ENCODE measurements around the gene PTH2R.
"Not testable (repeated sequence)": the region's sequence is repeated elsewhere in the genome, so short reads cannot be mapped to it uniquely, and the experiment has no call there.

Gene PTH2R

DNA sequence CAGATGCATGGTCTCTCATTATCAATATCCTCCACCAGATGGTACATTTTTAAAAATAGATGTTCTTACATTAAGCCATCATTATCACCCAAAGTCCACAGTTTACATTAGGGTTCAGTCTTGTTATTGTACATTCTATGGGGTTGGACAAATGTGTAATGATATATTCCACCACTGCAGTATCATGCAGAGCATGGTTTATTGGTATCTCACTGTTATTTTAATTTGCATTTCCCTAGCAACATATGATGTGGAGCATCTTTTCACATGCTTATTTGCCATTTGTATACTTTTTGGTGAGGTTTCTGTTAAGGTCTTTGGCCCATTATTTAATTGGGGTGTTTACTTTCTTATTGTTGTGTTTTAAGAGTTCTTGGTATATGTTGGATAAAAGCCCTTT lies 95.7 kb downstream of the PTH2R start:
- H3K9me3 Mint-ChIP-seq: no peaks in the 10 kb centered on the region

GRCh38 chr2:208505365-208505764 lies 98.8 kb downstream of the PTH2R start:
- not testable (repeated sequence) for H3K9me3 Mint-ChIP-seq; H3K27ac Mint-ChIP-seq (ENCODE audit: low read depth); H3K4me3 Mint-ChIP-seq; ATAC-seq (replicated peaks; ENCODE audit: extremely low read depth, poor library complexity, severe bottlenecking); H3K27me3 Mint-ChIP-seq; H3K36me3 Mint-ChIP-seq (ENCODE audit: insufficient read depth); DNase-seq (ENCODE audit: low spot score in 2 of 2); H3K4me1 Mint-ChIP-seq

More for the DNA sequence above, 95.7 kb downstream of the PTH2R start:
- Mint-ChIP-seq H3K36me3 (ENCODE audit: insufficient read depth) (no peaks in the 10 kb centered on the region), H3K4me3 (no peak overlapping the region), H3K27me3 (no peaks in the 10 kb centered on the region), H3K27ac (ENCODE audit: low read depth) (no peak overlapping the region), H3K4me1 (no peaks in the 10 kb centered on the region)
- ATAC-seq (replicated peaks; ENCODE audit: extremely low read depth, poor library complexity, severe bottlenecking) (no peak), DNase-seq (ENCODE audit: low spot score in 2 of 2) (no peak)

DNA sequence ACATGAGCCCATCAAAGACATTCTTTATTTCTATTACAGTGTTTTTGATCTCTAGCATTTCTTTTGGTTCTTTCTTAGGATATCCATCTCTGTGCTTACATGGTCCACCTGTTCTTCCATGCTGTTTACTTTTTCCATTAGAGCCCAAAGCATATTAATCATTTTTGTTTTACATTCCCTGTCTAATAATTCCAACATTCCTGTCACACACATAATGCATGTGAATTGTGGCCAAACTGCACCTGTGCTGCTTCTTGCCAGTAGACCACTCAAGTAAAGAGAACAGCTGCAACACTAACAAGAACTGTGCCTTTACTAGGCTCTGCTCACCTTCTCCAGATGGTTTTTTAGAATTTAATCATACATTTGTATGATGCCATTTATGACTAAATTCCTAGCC lies 103.0 kb downstream of the PTH2R start:
- H3K4me1 Mint-ChIP-seq: no peaks in the 10 kb centered on the region
- H3K36me3 Mint-ChIP-seq (ENCODE audit: insufficient read depth): no peaks in the 10 kb centered on the region

GRCh38 chr2:208511016-208511415 lies 104.4 kb downstream of the PTH2R start:
- no peak for ATAC-seq (replicated peaks; ENCODE audit: extremely low read depth, poor library complexity, severe bottlenecking)

More for the DNA sequence above, 103.0 kb downstream of the PTH2R start:
- no peaks in the 10 kb centered on the region for H3K27me3 Mint-ChIP-seq
- no peak overlapping the region for H3K4me3 Mint-ChIP-seq
- DNase-seq (ENCODE audit: low spot score in 2 of 2) (no peak), ATAC-seq (replicated peaks; ENCODE audit: extremely low read depth, poor library complexity, severe bottlenecking) (no peak)
- no peak overlapping the region for H3K27ac Mint-ChIP-seq (ENCODE audit: low read depth)
- H3K9me3 Mint-ChIP-seq: peaks cover 5% of the 10 kb centered on the region

DNA sequence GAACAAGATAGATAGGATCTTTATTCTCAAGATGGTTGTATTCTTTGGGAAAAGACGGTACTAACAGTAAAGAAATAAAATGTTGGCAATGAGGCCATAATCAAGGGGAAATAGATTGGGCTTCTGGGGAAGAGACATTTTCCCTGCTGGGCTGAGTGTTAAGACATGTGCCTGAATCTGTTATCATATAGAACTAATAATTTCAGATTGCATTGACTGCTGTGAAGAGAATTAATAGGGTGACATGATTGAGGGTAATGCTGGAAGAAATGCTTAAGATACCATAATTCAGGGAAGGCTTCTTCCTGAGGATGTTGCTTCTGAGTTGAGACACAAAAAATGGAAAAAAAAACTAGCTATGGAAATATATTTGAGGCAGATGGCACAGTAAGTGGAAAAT lies 105.0 kb downstream of the PTH2R start:
- no peaks in the 10 kb centered on the region for H3K36me3 Mint-ChIP-seq (ENCODE audit: insufficient read depth)
- H3K27ac Mint-ChIP-seq (ENCODE audit: low read depth): no peak overlapping the region
- H3K4me1 Mint-ChIP-seq: no peaks in the 10 kb centered on the region

More at GRCh38 chr2:208511016-208511415, 104.4 kb downstream of the PTH2R start:
- H3K9me3 Mint-ChIP-seq: peaks cover 13% of the 10 kb centered on the region
- H3K4me3 Mint-ChIP-seq: no peak overlapping the region
- no peaks in the 10 kb centered on the region for H3K27me3 Mint-ChIP-seq
- H3K36me3 Mint-ChIP-seq (ENCODE audit: insufficient read depth): no peaks in the 10 kb centered on the region
- H3K4me1 Mint-ChIP-seq: no peaks in the 10 kb centered on the region
- H3K27ac Mint-ChIP-seq (ENCODE audit: low read depth): no peak overlapping the region
- DNase-seq (ENCODE audit: low spot score in 2 of 2): no peak

DNA sequence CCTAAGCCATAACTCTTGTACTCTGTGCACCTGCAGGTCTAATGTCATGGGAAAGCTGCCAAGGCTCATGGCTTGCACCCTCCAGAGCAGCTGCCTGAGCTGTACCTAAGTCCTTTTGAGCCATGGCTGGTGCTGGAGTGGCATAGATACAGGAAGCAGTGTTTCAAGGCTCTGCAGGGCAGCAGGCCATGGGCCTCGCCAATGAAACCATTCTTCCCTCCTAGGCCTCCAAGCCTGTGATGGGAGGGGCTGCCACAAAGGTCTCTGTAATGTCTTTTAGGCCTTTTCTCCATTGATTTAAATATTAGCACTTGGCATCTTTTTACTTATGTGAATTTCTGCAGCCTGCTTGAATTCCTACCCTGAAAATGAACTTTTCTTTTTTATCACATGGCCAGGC lies 108.5 kb downstream of the PTH2R start:
- peaks cover 15% of the 10 kb centered on the region for H3K9me3 Mint-ChIP-seq
- no peaks in the 10 kb centered on the region for H3K4me1 Mint-ChIP-seq
- H3K27me3 Mint-ChIP-seq: no peaks in the 10 kb centered on the region
- H3K4me3 Mint-ChIP-seq: no peak overlapping the region
- no peaks in the 10 kb centered on the region for H3K36me3 Mint-ChIP-seq (ENCODE audit: insufficient read depth)
- ATAC-seq (replicated peaks; ENCODE audit: extremely low read depth, poor library complexity, severe bottlenecking): no peak
- H3K27ac Mint-ChIP-seq (ENCODE audit: low read depth): no peak overlapping the region
- no peak for DNase-seq (ENCODE audit: low spot score in 2 of 2)

More for the DNA sequence above, 105.0 kb downstream of the PTH2R start:
- Mint-ChIP-seq H3K27me3 (no peaks in the 10 kb centered on the region), H3K9me3 (peaks cover 15% of the 10 kb centered on the region), H3K4me3 (no peak overlapping the region)
- DNase-seq (ENCODE audit: low spot score in 2 of 2) (no peak), ATAC-seq (replicated peaks; ENCODE audit: extremely low read depth, poor library complexity, severe bottlenecking) (no peak)

DNA sequence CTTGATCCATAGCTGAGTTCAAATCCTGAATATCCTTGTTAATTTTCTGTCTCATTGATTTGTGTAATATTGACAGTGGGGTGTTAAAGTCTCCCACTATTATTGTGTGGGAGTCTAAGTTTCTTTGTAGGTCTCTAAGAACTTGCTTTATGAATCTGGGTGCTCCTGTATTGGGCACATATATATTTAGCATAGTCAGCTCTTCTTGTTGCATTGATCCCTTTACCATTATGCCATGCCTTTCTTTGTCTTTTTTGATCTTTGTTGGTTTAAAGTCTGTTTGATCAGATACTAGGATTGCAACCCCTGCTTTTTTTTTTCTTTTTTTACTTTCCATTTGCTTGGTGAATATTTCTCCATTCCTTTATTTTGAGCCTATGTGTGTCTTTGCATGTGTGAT lies 116.5 kb downstream of the PTH2R start:
- not testable (repeated sequence) for H3K4me1 Mint-ChIP-seq; H3K36me3 Mint-ChIP-seq (ENCODE audit: insufficient read depth); H3K27ac Mint-ChIP-seq (ENCODE audit: low read depth); H3K27me3 Mint-ChIP-seq; DNase-seq (ENCODE audit: low spot score in 2 of 2); ATAC-seq (replicated peaks; ENCODE audit: extremely low read depth, poor library complexity, severe bottlenecking); H3K4me3 Mint-ChIP-seq
- H3K9me3 Mint-ChIP-seq: peaks cover 22% of the 10 kb centered on the region

DNA sequence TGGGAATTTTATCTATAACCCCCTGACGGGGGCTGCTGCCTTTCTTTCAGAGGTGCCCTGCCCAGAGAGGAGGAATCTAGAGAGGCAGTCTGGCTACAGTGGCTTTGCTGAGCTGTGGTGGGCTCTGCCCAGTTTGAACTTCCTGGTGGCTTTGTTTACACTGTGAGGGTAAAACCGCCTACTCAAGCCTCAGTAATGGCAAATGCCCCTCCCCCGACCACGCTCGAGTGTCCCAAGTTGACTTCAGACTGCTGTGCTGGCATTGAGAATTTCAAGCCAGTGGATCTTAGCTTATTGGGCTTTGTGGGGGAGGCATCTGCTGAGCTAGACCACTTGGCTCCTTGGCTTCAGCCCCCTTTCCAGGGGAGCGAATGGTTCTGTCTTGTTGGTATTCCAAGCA lies 118.6 kb downstream of the PTH2R start:
- ATAC-seq (replicated peaks; ENCODE audit: extremely low read depth, poor library complexity, severe bottlenecking); H3K36me3 Mint-ChIP-seq (ENCODE audit: insufficient read depth); H3K4me3 Mint-ChIP-seq: not testable (repeated sequence)

DNA sequence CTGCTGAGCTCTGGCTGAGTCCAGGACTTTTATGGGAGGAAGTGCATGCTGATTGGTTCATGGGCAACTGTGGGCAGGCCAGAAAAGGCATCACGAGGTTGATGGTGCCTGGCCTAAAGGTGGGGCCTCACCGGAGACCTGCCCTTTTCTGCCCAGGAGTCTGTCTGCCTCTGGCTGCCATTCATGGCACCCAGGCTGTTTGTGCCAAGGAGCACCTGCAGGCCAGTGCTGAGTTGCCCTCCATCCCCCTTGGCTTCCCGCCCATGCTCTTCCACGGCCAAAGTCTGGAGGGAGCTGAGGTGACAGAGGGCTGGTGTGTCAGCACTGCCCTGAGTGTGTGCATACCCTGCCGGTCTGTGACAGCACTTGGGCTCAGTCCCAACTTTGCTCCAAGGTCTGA lies 123.2 kb downstream of the PTH2R start:
- Mint-ChIP-seq H3K9me3 (peaks cover 5% of the 10 kb centered on the region), H3K4me1 (no peaks in the 10 kb centered on the region), H3K4me3 (no peak overlapping the region), H3K27ac (ENCODE audit: low read depth) (no peak overlapping the region), H3K27me3 (no peaks in the 10 kb centered on the region), H3K36me3 (ENCODE audit: insufficient read depth) (no peaks in the 10 kb centered on the region)
- DNase-seq (ENCODE audit: low spot score in 2 of 2) (no peak), ATAC-seq (replicated peaks; ENCODE audit: extremely low read depth, poor library complexity, severe bottlenecking) (no peak)

More for the DNA sequence above, 118.6 kb downstream of the PTH2R start:
- not testable (repeated sequence) for H3K27me3 Mint-ChIP-seq; H3K4me1 Mint-ChIP-seq; DNase-seq (ENCODE audit: low spot score in 2 of 2); H3K27ac Mint-ChIP-seq (ENCODE audit: low read depth)
- peaks cover 22% of the 10 kb centered on the region for H3K9me3 Mint-ChIP-seq

DNA sequence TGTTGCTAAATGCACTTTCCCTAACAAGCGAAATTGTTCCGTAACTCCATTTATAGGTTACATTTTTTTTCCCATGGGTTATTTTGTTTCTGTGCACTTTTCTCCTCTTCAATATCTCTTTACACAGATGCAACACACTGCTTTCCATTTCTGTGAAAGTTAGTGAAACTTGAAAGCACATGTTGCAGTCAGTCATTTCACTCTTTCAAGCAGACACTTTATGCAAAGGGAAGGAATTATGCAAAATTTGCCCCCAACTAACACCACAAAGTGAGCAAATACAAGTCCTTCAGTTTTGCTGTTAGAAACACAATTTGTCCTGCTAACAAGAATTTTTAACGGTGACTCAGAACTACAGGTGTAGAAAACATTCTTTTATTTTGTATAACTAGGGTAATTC lies 124.8 kb downstream of the PTH2R start:
- no peak for DNase-seq (ENCODE audit: low spot score in 2 of 2)
- Mint-ChIP-seq H3K4me1 (no peaks in the 10 kb centered on the region), H3K9me3 (peaks cover 10% of the 10 kb centered on the region), H3K27me3 (no peaks in the 10 kb centered on the region), H3K4me3 (no peak overlapping the region), H3K27ac (ENCODE audit: low read depth) (no peak overlapping the region), H3K36me3 (ENCODE audit: insufficient read depth) (no peaks in the 10 kb centered on the region)
- no peak for ATAC-seq (replicated peaks; ENCODE audit: extremely low read depth, poor library complexity, severe bottlenecking)

GRCh38 chr2:208535578-208535977 lies 129.0 kb downstream of the PTH2R start:
- not testable (repeated sequence) for H3K27ac Mint-ChIP-seq (ENCODE audit: low read depth); H3K4me3 Mint-ChIP-seq; ATAC-seq (replicated peaks; ENCODE audit: extremely low read depth, poor library complexity, severe bottlenecking); H3K27me3 Mint-ChIP-seq; DNase-seq (ENCODE audit: low spot score in 2 of 2); H3K4me1 Mint-ChIP-seq; H3K36me3 Mint-ChIP-seq (ENCODE audit: insufficient read depth)
- peaks cover 10% of the 10 kb centered on the region for H3K9me3 Mint-ChIP-seq

DNA sequence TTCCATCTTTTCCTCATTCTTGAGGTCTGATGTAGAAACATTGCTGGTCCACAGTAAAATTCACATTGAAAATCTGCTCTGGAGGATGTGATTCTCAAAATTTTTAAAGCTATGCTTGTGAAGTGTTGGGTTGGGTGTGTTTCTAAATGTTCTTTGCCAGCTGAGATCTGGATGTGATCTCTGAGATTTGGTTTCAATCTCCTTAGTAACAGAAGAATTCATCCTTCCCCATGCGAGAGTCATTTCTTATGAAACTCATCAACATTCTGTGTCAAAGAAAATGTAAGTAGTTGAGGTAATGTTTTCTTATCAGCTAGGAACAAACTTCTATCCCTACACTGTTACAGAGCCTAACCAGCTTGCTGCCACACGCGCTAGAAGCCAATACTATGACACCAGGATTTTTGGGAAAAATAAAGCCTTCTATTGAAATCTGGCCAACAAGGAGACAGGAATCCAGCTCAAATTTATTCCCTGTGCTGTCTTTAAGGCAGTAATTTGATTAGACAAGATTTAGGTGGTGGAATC lies 134.9 kb downstream of the PTH2R start:
- Mint-ChIP-seq H3K4me3 (no peak overlapping the region), H3K9me3 (peaks cover 5% of the 10 kb centered on the region), H3K27ac (ENCODE audit: low read depth) (no peak overlapping the region), H3K36me3 (ENCODE audit: insufficient read depth) (no peaks in the 10 kb centered on the region), H3K27me3 (no peaks in the 10 kb centered on the region), H3K4me1 (no peaks in the 10 kb centered on the region)
- ATAC-seq (replicated peaks; ENCODE audit: extremely low read depth, poor library complexity, severe bottlenecking) (no peak), DNase-seq (ENCODE audit: low spot score in 2 of 2) (no peak)

DNA sequence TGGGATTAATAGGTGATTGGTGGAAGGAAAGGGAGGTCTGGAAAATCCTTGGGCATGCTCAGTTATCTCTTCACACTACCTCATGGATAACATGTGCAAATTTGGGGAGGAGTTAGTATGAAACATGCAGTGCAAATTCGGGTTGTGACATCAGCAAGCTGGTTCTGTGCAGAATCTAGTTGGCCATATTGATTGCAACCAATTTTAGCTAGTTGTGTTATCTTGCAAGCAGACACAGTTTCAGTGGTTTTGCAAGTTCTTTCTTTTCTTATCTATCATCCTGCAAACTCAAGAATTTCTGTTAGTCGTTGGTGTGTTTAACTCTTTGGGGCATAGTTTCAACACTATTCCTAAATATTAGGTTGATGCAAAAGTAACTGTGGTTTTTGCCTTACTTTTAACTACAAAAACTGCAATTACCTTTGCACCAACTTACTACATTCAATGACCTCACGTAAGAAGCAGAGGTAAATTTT lies 135.4 kb downstream of the PTH2R start:
- no peak overlapping the region for H3K4me3 Mint-ChIP-seq
- no peak overlapping the region for H3K27ac Mint-ChIP-seq (ENCODE audit: low read depth)
- H3K9me3 Mint-ChIP-seq: peaks cover 5% of the 10 kb centered on the region
- ATAC-seq (replicated peaks; ENCODE audit: extremely low read depth, poor library complexity, severe bottlenecking) (no peak), DNase-seq (ENCODE audit: low spot score in 2 of 2) (no peak)
- H3K4me1 Mint-ChIP-seq: no peaks in the 10 kb centered on the region
- no peaks in the 10 kb centered on the region for H3K27me3 Mint-ChIP-seq
- H3K36me3 Mint-ChIP-seq (ENCODE audit: insufficient read depth): no peaks in the 10 kb centered on the region

All from central memory CD8-positive, alpha-beta T cell (primary cell).